ENCODE measurements around the gene GRIN2A. TPM values are rescaled to one million over a fixed set of nuclear protein-coding genes. Genes with fewer than 3 reads are reported as not detected.

GRIN2A gene
- total and polyA plus RNA-seq, 5 donors from 2014 or later = not detected

DNA sequence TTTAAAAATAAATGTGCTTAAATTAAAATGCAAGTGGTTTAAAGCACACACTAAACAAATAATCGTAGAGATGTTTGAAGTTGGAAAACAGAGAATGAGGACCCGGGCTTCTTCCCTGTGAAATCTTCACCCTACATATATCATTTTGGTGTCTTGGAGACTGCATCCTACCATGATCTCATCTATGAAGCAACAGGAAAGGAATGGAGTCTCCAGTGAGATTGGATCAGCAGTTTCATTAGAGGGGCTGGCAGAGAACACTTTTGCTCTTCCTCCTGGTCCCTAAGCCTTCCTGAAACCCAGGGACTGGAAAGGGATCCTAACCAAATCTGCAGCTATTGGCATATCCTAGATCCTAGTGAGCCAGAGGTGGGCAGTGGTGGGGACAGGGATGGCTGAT is 85.0 kb downstream of the GRIN2A start:
- Mint-ChIP-seq H3K27me3 (no peaks in the 10 kb centered on the region), H3K27ac (no peak overlapping the region), H3K9me3 (peaks cover 0 to 5% (median 0%) of the 10 kb centered on the region in 7 donors), H3K36me3 (no peaks in the 10 kb centered on the region), H3K4me1 (no peaks in the 10 kb centered on the region), H3K4me3 (no peak overlapping the region)
- ATAC-seq (ENCODE audit: low read depth in 2 of 2) (no peak), DNase-seq (no peak)
- H3K27me3 ChIP-seq (ENCODE audit: control insufficient read depth, insufficient read depth, low read length) = no peaks in the 10 kb centered on the region
- no peak overlapping the region for H3K4me3 ChIP-seq (ENCODE audit: low read depth, low read length)
- H3K4me1 ChIP-seq (ENCODE audit: control insufficient read depth, insufficient read depth, low read length, poor library complexity, severe bottlenecking) = no peaks in the 10 kb centered on the region
- no peaks in the 10 kb centered on the region for H3K36me3 ChIP-seq (ENCODE audit: control insufficient read depth, insufficient read depth, low read length)
- no peaks in the 10 kb centered on the region for H3K9me3 ChIP-seq (ENCODE audit: control insufficient read depth in 2 of 2, low read length in 2 of 2)
- H3K27ac ChIP-seq (ENCODE audit: insufficient read depth, low read length, poor library complexity, severe bottlenecking) = no peak overlapping the region

DNA sequence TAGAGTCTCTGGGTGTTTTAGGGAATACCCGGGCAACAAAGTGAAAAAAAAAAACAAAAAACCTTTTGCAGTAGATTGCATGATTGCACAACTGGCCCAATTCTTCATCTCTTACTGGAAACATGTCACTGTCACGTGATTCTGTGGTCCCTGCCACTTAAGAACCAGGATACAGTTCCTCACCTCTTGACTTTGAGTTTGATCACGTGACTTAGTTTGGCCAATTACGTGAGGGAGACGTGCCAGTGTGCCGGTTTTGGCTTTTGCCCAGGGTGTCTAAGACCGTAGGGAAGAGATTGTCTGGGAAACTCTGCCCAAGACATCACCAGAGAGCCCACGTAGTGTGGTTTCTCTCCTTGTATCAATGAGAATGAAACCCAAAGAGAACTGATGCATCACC is 88.7 kb downstream of the GRIN2A start:
- no peak overlapping the region for H3K4me3 Mint-ChIP-seq

DNA sequence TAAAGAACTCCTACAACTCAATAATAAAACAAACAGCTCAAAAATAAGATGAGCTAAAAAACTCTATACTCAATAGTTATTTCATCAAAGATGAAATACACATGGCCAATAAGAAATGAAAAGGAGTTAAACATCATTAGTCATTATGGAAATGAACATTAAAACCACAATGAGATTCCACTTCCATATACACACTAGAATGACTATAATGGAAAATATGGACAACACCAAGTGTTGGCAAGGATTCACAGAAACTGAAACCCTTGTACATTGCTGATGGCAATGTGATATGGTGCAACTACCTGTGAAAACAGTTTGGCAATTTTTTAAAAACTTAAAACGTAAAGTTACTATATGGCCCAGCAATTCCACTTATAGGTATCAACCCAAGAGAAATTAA is 91.4 kb downstream of the GRIN2A start:
- DNase-seq (no peak), ATAC-seq (ENCODE audit: low read depth in 2 of 2) (no peak)
- H3K27ac ChIP-seq (ENCODE audit: insufficient read depth, low read length, poor library complexity, severe bottlenecking) = no peak overlapping the region
- peaks cover 0 to 4% (median 0%) of the 10 kb centered on the region in 7 donors for H3K9me3 Mint-ChIP-seq
- H3K4me1 ChIP-seq (ENCODE audit: control insufficient read depth, insufficient read depth, low read length, poor library complexity, severe bottlenecking) = no peaks in the 10 kb centered on the region
- H3K36me3 ChIP-seq (ENCODE audit: control insufficient read depth, insufficient read depth, low read length) = no peaks in the 10 kb centered on the region
- no peak overlapping the region for H3K4me3 Mint-ChIP-seq
- no peaks in the 10 kb centered on the region for H3K9me3 ChIP-seq (ENCODE audit: control insufficient read depth in 2 of 2, low read length in 2 of 2)
- no peak overlapping the region for H3K27ac Mint-ChIP-seq
- no peaks in the 10 kb centered on the region for H3K27me3 Mint-ChIP-seq
- H3K4me3 ChIP-seq (ENCODE audit: low read depth, low read length) = no peak overlapping the region
- H3K36me3 Mint-ChIP-seq = no peaks in the 10 kb centered on the region
- H3K4me1 Mint-ChIP-seq = no peaks in the 10 kb centered on the region
- H3K27me3 ChIP-seq (ENCODE audit: control insufficient read depth, insufficient read depth, low read length) = no peaks in the 10 kb centered on the region

More for the DNA sequence above, 88.7 kb downstream of the GRIN2A start:
- ATAC-seq (ENCODE audit: low read depth in 2 of 2) (no peak), DNase-seq (no peak)
- no peak overlapping the region for H3K27ac Mint-ChIP-seq
- Histone ChIP-seq H3K4me1 (ENCODE audit: control insufficient read depth, insufficient read depth, low read length, poor library complexity, severe bottlenecking) (no peaks in the 10 kb centered on the region), H3K4me3 (ENCODE audit: low read depth, low read length) (no peak overlapping the region), H3K27ac (ENCODE audit: insufficient read depth, low read length, poor library complexity, severe bottlenecking) (no peak overlapping the region), H3K36me3 (ENCODE audit: control insufficient read depth, insufficient read depth, low read length) (no peaks in the 10 kb centered on the region), H3K27me3 (ENCODE audit: control insufficient read depth, insufficient read depth, low read length) (no peaks in the 10 kb centered on the region), H3K9me3 (ENCODE audit: control insufficient read depth in 2 of 2, low read length in 2 of 2) (no peaks in the 10 kb centered on the region)
- no peaks in the 10 kb centered on the region for H3K27me3 Mint-ChIP-seq
- H3K9me3 Mint-ChIP-seq = peaks cover 0 to 4% (median 0%) of the 10 kb centered on the region in 7 donors
- no peaks in the 10 kb centered on the region for H3K36me3 Mint-ChIP-seq
- no peaks in the 10 kb centered on the region for H3K4me1 Mint-ChIP-seq

DNA sequence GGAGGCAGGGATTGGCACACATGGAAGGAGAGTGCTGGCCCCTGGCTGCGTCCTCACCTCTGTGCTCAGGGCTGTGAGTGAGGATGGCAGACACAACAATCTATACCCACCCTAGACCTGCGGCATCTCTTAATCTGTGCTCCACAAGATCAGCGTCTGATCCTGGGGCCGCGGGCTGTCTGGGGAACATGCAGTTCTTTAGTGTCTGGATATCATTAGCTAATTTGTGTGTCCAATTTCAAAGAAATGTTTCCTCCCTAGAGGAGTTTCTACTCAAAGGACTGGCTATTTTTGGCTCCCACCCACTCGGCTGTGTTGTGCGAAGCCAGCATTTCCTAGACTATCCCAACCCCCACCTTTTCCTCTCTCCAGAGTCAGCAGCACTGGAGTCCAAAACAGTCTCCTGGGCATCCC is 93.8 kb downstream of the GRIN2A start:
- Histone ChIP-seq H3K4me1 (ENCODE audit: control insufficient read depth, insufficient read depth, low read length, poor library complexity, severe bottlenecking) (no peaks in the 10 kb centered on the region), H3K36me3 (ENCODE audit: control insufficient read depth, insufficient read depth, low read length) (no peaks in the 10 kb centered on the region), H3K9me3 (ENCODE audit: control insufficient read depth in 2 of 2, low read length in 2 of 2) (no peaks in the 10 kb centered on the region), H3K27me3 (ENCODE audit: control insufficient read depth, insufficient read depth, low read length) (no peaks in the 10 kb centered on the region), H3K27ac (ENCODE audit: insufficient read depth, low read length, poor library complexity, severe bottlenecking) (no peak overlapping the region), H3K4me3 (ENCODE audit: low read depth, low read length) (no peak overlapping the region)
- Mint-ChIP-seq H3K4me3 (no peak overlapping the region), H3K4me1 (no peaks in the 10 kb centered on the region), H3K27me3 (peaks cover 5% of the 10 kb centered on the region), H3K36me3 (no peaks in the 10 kb centered on the region), H3K9me3 (peaks cover 0 to 4% (median 0%) of the 10 kb centered on the region in 7 donors), H3K27ac (no peak overlapping the region)
- ATAC-seq (ENCODE audit: low read depth in 2 of 2) = no peak
- no peak for DNase-seq

DNA sequence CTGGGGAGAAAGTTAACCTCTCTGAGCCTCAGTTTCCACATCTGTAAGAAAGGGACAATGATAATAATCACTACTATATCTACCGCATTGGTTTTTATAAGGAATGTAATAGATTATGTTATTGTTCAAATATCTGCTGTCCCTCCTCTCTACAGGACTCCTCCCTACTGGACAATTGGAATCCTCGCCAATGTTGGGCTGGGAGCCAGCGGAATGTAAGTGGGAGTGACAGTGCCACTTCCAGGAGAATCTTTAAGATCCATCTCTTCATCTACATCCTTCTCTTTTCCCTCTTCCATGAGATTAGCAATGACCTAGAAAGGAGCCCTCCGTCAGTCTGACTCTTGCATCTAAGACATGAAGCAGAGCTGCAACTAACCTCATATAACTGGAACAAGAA is 95.1 kb downstream of the GRIN2A start:
- no peak overlapping the region for H3K4me3 ChIP-seq (ENCODE audit: low read depth, low read length)
- H3K4me1 ChIP-seq (ENCODE audit: control insufficient read depth, insufficient read depth, low read length, poor library complexity, severe bottlenecking) = no peaks in the 10 kb centered on the region
- Mint-ChIP-seq H3K27me3 (peaks cover 5% of the 10 kb centered on the region), H3K27ac (no peak overlapping the region), H3K4me3 (no peak overlapping the region), H3K4me1 (no peaks in the 10 kb centered on the region), H3K9me3 (peaks cover 0 to 4% (median 0%) of the 10 kb centered on the region in 7 donors), H3K36me3 (no peaks in the 10 kb centered on the region)
- DNase-seq (no peak), ATAC-seq (ENCODE audit: low read depth in 2 of 2) (no peak)
- no peaks in the 10 kb centered on the region for H3K9me3 ChIP-seq (ENCODE audit: control insufficient read depth in 2 of 2, low read length in 2 of 2)
- no peaks in the 10 kb centered on the region for H3K36me3 ChIP-seq (ENCODE audit: control insufficient read depth, insufficient read depth, low read length)
- no peak overlapping the region for H3K27ac ChIP-seq (ENCODE audit: insufficient read depth, low read length, poor library complexity, severe bottlenecking)
- H3K27me3 ChIP-seq (ENCODE audit: control insufficient read depth, insufficient read depth, low read length) = no peaks in the 10 kb centered on the region

DNA sequence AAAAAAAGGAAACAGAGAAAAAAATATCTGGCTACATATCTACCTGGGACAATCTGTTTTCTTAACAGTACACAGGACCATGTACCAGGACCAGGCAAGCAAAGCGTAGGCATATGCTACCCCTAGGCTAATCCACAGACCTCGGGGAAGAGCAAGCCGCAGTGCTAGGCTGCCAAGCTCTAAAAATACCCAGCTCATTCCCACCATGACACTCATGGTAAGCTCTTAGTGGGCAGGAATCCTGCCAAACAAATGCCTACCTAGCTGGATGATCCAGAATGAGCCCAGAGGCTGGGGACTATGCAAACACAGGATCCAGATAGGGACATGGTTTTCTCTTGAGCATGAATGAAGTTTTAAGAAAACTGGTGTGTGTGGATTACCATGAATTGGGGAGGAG is 95.6 kb downstream of the GRIN2A start:
- H3K27me3 ChIP-seq (ENCODE audit: control insufficient read depth, insufficient read depth, low read length) = no peaks in the 10 kb centered on the region
- no peak overlapping the region for H3K27ac Mint-ChIP-seq
- ATAC-seq (ENCODE audit: low read depth in 2 of 2) (no peak), DNase-seq (no peak)
- no peaks in the 10 kb centered on the region for H3K4me1 Mint-ChIP-seq
- no peaks in the 10 kb centered on the region for H3K36me3 ChIP-seq (ENCODE audit: control insufficient read depth, insufficient read depth, low read length)
- H3K4me3 ChIP-seq (ENCODE audit: low read depth, low read length) = no peak overlapping the region
- no peaks in the 10 kb centered on the region for H3K36me3 Mint-ChIP-seq
- H3K4me3 Mint-ChIP-seq = no peak overlapping the region
- no peaks in the 10 kb centered on the region for H3K9me3 ChIP-seq (ENCODE audit: control insufficient read depth in 2 of 2, low read length in 2 of 2)
- H3K27me3 Mint-ChIP-seq = peaks cover 5% of the 10 kb centered on the region
- H3K9me3 Mint-ChIP-seq = peaks cover 0 to 4% (median 0%) of the 10 kb centered on the region in 7 donors
- H3K27ac ChIP-seq (ENCODE audit: insufficient read depth, low read length, poor library complexity, severe bottlenecking) = no peak overlapping the region
- no peaks in the 10 kb centered on the region for H3K4me1 ChIP-seq (ENCODE audit: control insufficient read depth, insufficient read depth, low read length, poor library complexity, severe bottlenecking)

DNA sequence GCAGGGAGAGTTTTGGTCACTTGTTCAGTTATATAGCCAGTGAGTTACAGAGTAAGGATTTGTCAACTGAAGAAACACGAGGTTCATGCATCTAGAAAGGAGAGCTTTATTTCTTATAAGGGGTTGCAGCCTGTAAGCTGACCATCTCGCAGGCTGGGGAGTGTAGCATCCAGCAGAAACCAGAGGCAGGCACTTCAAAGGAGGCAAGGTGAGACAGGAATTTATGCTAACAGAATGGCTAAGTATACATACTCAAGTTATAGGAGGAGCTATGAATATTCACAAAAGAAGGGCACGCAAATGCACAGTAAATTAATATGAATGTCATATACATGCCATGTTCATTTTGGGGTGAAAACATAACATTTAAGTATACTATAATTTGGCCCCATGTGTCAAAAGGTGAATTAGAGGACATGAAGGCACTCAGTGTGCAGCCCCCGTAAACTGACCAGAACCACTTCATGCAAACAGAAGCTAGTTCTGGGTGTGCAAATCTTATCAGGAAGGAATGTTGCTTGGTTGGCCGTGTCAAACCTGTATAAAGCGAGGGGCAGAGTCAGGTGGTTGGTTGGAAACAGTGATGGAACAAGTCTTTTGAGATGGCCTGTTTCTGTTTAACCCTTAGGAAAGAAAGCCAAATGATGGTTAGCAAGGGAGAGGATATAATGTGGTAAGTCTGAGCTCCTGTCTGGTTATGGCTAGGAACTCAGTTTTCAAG is 97.0 kb downstream of the GRIN2A start:
- Histone ChIP-seq H3K27me3 (ENCODE audit: control insufficient read depth, insufficient read depth, low read length) (no peaks in the 10 kb centered on the region), H3K36me3 (ENCODE audit: control insufficient read depth, insufficient read depth, low read length) (no peaks in the 10 kb centered on the region), H3K4me3 (ENCODE audit: low read depth, low read length) (no peak overlapping the region), H3K27ac (ENCODE audit: insufficient read depth, low read length, poor library complexity, severe bottlenecking) (no peak overlapping the region), H3K9me3 (ENCODE audit: control insufficient read depth in 2 of 2, low read length in 2 of 2) (no peaks in the 10 kb centered on the region), H3K4me1 (ENCODE audit: control insufficient read depth, insufficient read depth, low read length, poor library complexity, severe bottlenecking) (no peaks in the 10 kb centered on the region)
- H3K27me3 Mint-ChIP-seq = peaks cover 5% of the 10 kb centered on the region
- no peaks in the 10 kb centered on the region for H3K36me3 Mint-ChIP-seq
- H3K4me1 Mint-ChIP-seq = no peaks in the 10 kb centered on the region
- no peak for ATAC-seq (ENCODE audit: low read depth in 2 of 2)
- no peak for DNase-seq
- peaks cover 0 to 4% (median 0%) of the 10 kb centered on the region in 7 donors for H3K9me3 Mint-ChIP-seq
- no peak overlapping the region for H3K27ac Mint-ChIP-seq
- H3K4me3 Mint-ChIP-seq = no peak overlapping the region

DNA sequence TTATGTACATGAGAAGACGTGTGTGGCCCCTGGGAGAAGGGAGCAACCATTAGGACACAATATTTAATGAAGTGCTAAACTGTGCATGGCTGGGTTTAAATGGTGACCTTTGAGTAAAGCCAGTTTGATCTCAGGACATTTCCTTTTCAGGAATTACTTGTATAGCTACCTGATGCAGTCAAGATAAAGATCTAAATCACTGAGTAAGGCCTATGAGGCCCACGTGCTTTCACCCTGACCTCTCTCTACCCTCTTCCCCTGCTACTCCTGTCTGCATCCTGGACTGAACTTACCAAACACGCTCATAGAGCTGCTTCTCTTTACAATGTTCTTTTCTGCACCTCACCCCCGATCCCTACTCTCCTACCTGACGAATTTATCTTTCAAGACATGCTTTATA is 98.9 kb downstream of the GRIN2A start:
- Histone ChIP-seq H3K9me3 (ENCODE audit: control insufficient read depth in 2 of 2, low read length in 2 of 2) (no peaks in the 10 kb centered on the region), H3K4me1 (ENCODE audit: control insufficient read depth, insufficient read depth, low read length, poor library complexity, severe bottlenecking) (no peaks in the 10 kb centered on the region), H3K27ac (ENCODE audit: insufficient read depth, low read length, poor library complexity, severe bottlenecking) (no peak overlapping the region), H3K4me3 (ENCODE audit: low read depth, low read length) (no peak overlapping the region), H3K36me3 (ENCODE audit: control insufficient read depth, insufficient read depth, low read length) (no peaks in the 10 kb centered on the region), H3K27me3 (ENCODE audit: control insufficient read depth, insufficient read depth, low read length) (no peaks in the 10 kb centered on the region)
- Mint-ChIP-seq H3K27me3 (peaks cover 5% of the 10 kb centered on the region), H3K9me3 (no peaks in the 10 kb centered on the region), H3K36me3 (no peaks in the 10 kb centered on the region), H3K4me1 (no peaks in the 10 kb centered on the region), H3K27ac (no peak overlapping the region), H3K4me3 (no peak overlapping the region)
- DNase-seq = no peak
- no peak for ATAC-seq (ENCODE audit: low read depth in 2 of 2)
